ENCODE results near the gene TMEM259.

The TMEM259 gene

DNA sequence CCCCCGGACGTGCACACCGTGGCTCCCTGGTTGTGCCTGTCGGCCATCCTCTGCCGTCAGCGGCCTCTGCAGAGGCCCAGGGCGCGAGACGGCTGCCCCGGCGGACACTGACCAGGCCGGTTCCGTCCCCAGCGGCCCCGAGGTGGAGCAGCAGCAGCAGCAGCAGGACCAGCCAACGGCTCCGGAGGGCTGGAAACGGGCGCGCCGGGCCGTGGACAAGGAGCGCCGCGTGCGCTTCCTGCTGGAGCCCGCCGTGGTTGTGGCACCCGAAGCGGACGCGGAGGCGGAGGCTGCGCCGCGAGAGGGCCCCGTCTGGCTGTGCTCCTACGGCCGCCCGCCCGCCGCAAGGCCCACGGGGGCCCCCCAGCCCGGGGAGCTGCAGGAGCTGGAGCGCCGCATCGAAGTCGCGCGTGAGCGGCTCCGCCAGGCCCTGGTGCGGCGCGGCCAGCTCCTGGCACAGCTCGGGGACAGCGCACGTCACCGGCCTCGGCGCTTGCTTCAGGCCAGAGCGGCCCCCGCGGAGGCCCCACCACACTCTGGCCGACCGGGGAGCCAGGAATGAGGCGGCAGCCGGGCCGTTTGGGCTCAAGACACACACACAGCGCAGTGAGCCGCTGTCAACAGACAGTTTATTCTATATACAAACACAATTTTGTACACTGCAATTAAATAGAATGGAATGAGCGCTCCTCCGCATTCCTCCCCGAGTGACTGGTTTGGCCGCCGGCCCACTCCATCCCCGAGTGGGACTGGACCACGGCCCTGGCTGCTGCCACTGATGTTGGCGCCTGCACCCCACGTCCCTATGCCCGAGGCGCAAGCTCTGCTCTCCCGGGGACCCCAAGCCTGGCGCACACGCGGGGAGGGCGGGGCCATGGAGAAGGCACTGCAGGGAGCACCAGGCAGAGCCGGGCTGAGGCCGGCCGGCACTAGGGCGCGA is 11.6 kb downstream of the TMEM259 start:
- Histone ChIP-seq H4K20me1 (ENCODE audit: low read depth, low read length) (no peaks in the 10 kb centered on the region), H3F3A (ENCODE audit: insufficient read depth) (peaks cover 7% of the 10 kb centered on the region; the same call in 1 of the 2 replicates), H3K36me3 (ENCODE audit: low read length) (no peaks in the 10 kb centered on the region), H3K27ac (ENCODE audit: low read depth, low read length) (no peak overlapping the region), H2AFZ (ENCODE audit: low read depth, low read length, severe bottlenecking) (no peak overlapping the region), H3K4me3 (ENCODE audit: insufficient read depth, low read length, poor library complexity, severe bottlenecking) (no peak overlapping the region), H3K4me2 (ENCODE audit: low read depth, low read length, poor library complexity, severe bottlenecking) (no peak overlapping the region), H3K9me2 (replicated peaks; ENCODE audit: insufficient read depth, low read length) (no peaks in the 10 kb centered on the region), H3K9ac (ENCODE audit: low read length) (no peak overlapping the region), H3K79me2 (ENCODE audit: insufficient read depth, low read length) (no peaks in the 10 kb centered on the region; the same call in none of the 2 replicates), H3K9me3 (ENCODE audit: insufficient read depth, low read length) (no peaks in the 10 kb centered on the region), H3K27me3 (ENCODE audit: low read length) (no peaks in the 10 kb centered on the region)
- TF ChIP-seq, protein P1, sequence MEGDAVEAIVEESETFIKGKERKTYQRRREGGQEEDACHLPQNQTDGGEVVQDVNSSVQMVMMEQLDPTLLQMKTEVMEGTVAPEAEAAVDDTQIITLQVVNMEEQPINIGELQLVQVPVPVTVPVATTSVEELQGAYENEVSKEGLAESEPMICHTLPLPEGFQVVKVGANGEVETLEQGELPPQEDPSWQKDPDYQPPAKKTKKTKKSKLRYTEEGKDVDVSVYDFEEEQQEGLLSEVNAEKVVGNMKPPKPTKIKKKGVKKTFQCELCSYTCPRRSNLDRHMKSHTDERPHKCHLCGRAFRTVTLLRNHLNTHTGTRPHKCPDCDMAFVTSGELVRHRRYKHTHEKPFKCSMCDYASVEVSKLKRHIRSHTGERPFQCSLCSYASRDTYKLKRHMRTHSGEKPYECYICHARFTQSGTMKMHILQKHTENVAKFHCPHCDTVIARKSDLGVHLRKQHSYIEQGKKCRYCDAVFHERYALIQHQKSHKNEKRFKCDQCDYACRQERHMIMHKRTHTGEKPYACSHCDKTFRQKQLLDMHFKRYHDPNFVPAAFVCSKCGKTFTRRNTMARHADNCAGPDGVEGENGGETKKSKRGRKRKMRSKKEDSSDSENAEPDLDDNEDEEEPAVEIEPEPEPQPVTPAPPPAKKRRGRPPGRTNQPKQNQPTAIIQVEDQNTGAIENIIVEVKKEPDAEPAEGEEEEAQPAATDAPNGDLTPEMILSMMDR (IDR thresholded peaks at IDR 0.05; ENCODE audit: insufficient read depth, low read length, poor library complexity, severe bottlenecking) = no peak
- no peak for TF ChIP-seq EZH2phosphoT487 (conservative IDR thresholded peaks at IDR 0.05; ENCODE audit: low read length)

DNA sequence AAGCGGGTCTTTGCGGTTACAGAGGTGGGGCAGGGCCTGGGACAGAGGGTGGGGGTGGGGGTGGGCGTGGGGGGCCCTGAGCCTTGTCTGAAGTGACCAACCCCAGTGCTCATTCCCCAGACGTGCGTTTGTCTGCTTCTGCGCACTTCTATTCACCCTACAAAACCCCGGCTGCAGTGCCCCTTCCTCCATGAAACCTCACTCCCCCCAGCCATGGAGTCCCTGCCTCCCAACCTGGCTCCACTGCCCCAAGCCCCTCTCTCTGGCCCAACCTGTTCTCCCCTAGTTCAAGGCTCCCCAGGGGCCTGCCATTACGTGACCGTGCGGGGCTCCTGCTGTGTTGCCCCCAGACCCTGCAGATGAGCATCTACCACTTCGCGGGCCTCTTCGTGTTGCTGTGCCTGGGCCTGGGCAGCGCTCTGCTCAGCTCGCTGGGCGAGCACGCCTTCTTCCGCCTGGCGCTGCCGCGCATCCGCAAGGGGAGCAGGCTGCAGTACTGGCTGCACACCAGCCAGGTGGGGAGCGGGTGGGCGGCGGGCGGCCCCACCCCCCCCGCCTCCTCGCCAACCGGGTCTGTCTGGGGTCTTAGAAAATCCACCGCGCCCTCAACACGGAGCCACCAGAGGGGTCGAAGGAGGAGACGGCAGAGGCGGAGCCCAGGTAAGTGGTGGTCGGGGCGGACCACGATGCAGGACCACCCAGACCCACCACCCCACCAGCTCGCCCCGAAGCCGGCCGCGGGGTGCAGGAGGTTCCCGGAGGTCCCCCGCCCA is 12.5 kb downstream of the TMEM259 start:
- no peaks in the 10 kb centered on the region for H3K9me3 ChIP-seq (ENCODE audit: insufficient read depth, low read length)
- peaks cover 11% of the 10 kb centered on the region for H3F3A ChIP-seq (ENCODE audit: insufficient read depth)
- H4K20me1 ChIP-seq (ENCODE audit: low read depth, low read length) = no peaks in the 10 kb centered on the region
- no peaks in the 10 kb centered on the region for H3K9me2 ChIP-seq (replicated peaks; ENCODE audit: insufficient read depth, low read length)
- no peaks in the 10 kb centered on the region for H3K27me3 ChIP-seq (ENCODE audit: low read length)
- H3K4me3 ChIP-seq (ENCODE audit: insufficient read depth, low read length, poor library complexity, severe bottlenecking) = no peak overlapping the region
- no peak overlapping the region for H3K27ac ChIP-seq (ENCODE audit: low read depth, low read length)
- no peak overlapping the region for H3K4me2 ChIP-seq (ENCODE audit: low read depth, low read length, poor library complexity, severe bottlenecking)
- H3K36me3 ChIP-seq (ENCODE audit: low read length) = no peaks in the 10 kb centered on the region
- no peak overlapping the region for H2AFZ ChIP-seq (ENCODE audit: low read depth, low read length, severe bottlenecking)
- no peak overlapping the region for H3K9ac ChIP-seq (ENCODE audit: low read length)
- no peak for TF ChIP-seq EZH2phosphoT487 (conservative IDR thresholded peaks at IDR 0.05; ENCODE audit: low read length)
- TF ChIP-seq, protein P1 (IDR thresholded peaks at IDR 0.05; ENCODE audit: insufficient read depth, low read length, poor library complexity, severe bottlenecking) = no peak
- H3K79me2 ChIP-seq (ENCODE audit: insufficient read depth, low read length) = no peaks in the 10 kb centered on the region; the same call in 1 of the 2 replicates

DNA sequence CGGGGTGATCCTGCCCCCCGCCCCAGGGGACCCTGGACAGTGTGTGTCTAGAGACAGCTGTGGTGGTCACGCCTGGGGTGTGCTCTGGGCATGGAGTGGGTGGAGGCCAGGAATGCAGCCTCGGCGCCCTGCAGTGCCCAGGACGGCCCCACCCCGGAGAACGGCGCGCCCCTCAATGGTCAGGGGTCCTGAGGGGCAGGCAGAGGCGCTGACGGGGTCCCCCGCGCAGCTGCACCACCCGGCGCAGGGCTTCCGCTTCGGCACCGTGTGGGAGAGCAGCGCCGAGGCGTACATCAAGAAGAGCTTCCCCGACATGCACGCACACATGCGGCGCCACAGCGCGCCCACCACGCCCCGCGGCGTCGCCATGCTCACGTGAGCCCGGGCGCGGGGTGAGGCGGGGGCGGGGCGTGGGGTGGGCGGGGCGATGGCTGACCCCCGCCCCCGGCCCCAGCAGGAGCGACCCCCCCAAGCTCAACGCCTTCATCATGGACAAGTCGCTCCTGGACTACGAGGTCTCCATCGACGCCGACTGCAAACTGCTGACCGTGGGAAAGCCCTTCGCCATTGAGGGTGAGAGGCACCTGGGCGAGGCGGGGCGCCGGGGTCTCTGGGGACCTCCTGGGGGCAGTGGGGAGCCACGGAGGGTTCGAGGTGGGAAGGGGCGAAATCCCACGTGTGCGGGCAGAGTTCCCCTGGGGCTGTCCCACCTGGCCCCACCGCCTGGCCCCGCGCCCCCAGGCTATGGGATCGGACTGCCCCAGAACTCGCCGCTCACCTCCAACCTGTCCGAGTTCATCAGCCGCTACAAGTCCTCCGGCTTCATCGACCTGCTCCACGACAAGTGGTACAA is 13.3 kb downstream of the TMEM259 start:
- no peaks in the 10 kb centered on the region for H3K9me2 ChIP-seq (replicated peaks; ENCODE audit: insufficient read depth, low read length)
- H3F3A ChIP-seq (ENCODE audit: insufficient read depth) = peaks cover 11% of the 10 kb centered on the region
- no peaks in the 10 kb centered on the region for H3K9me3 ChIP-seq (ENCODE audit: insufficient read depth, low read length)
- H3K4me3 ChIP-seq (ENCODE audit: insufficient read depth, low read length, poor library complexity, severe bottlenecking) = no peak overlapping the region
- no peak overlapping the region for H3K9ac ChIP-seq (ENCODE audit: low read length)
- TF ChIP-seq, protein P1 (IDR thresholded peaks at IDR 0.05; ENCODE audit: insufficient read depth, low read length, poor library complexity, severe bottlenecking) = no peak
- no peak for TF ChIP-seq EZH2phosphoT487 (conservative IDR thresholded peaks at IDR 0.05; ENCODE audit: low read length)
- no peak overlapping the region for H2AFZ ChIP-seq (ENCODE audit: low read depth, low read length, severe bottlenecking)
- H4K20me1 ChIP-seq (ENCODE audit: low read depth, low read length) = no peaks in the 10 kb centered on the region
- H3K27ac ChIP-seq (ENCODE audit: low read depth, low read length) = no peak overlapping the region
- H3K36me3 ChIP-seq (ENCODE audit: low read length) = no peaks in the 10 kb centered on the region
- H3K79me2 ChIP-seq (ENCODE audit: insufficient read depth, low read length) = no peaks in the 10 kb centered on the region
- H3K4me2 ChIP-seq (ENCODE audit: low read depth, low read length, poor library complexity, severe bottlenecking) = no peak overlapping the region
- no peaks in the 10 kb centered on the region for H3K27me3 ChIP-seq (ENCODE audit: low read length)
